Neural cell (in vitro differentiated cells): ENCODE measurements around the gene TMEM135. TPM values are rescaled to one million over a fixed set of nuclear protein-coding genes. Genes with fewer than 3 reads are reported as not detected.

Source experiments
- H2AFZ ChIP-seq: fragments of 200-600, 300-800 bp; sonication (generic), shearing (Covaris generic); 2 replicates; pipeline ENCODE4 v1.6.0; 2014; ENCODE audit warnings: low read depth, mild to moderate bottlenecking, antibody characterized with exemption, low read length, moderate library complexity
- H3F3A ChIP-seq: fragments of 200-600 bp; shearing (Covaris generic); 2 replicates; pipeline ENCODE4 v1.6.1; 2016; ENCODE audit warnings: mild to moderate bottlenecking, moderate library complexity, mixed read lengths, antibody characterized with exemption, low read length; ENCODE audit not compliant: insufficient read depth, poor library complexity, severe bottlenecking
- H3K27ac ChIP-seq: fragments of 200-600, 300-800 bp; sonication (generic), shearing (Covaris generic); 2 replicates; pipeline ENCODE4 v1.5.1; 2014; ENCODE audit warnings: mild to moderate bottlenecking, low read length, moderate library complexity
- H3K27me3 ChIP-seq: fragments of 300-800, 200-600 bp; sonication (generic), shearing (Covaris generic); 2 replicates; pipeline ENCODE4 v1.6.0; 2014; ENCODE audit warnings: mild to moderate bottlenecking, low read depth, low read length, moderate library complexity; ENCODE audit not compliant: insufficient read depth
- H3K36me3 ChIP-seq: fragments of 300-800, 200-600 bp; sonication (generic), shearing (Covaris generic); 2 replicates; pipeline ENCODE4 v1.5.1; 2014; ENCODE audit warnings: mild to moderate bottlenecking, antibody characterized with exemption, low read length, moderate library complexity; ENCODE audit not compliant: insufficient read depth
- H3K4me2 ChIP-seq: fragments of 300-800, 200-600 bp; sonication (generic), shearing (Covaris generic); 2 replicates; pipeline ENCODE4 v1.6.0; 2014; ENCODE audit warnings: mild to moderate bottlenecking, low read length
- H3K4me3 ChIP-seq: fragments of 300-800, 200-600 bp; sonication (generic), shearing (Covaris generic); 2 replicates; pipeline ENCODE4 v1.5.1; 2014; ENCODE audit warnings: mild to moderate bottlenecking, low read length, moderate library complexity
- H3K79me2 ChIP-seq: fragments of 200-600 bp; shearing (Covaris generic); replicated peaks from 2 replicates; pipeline ENCODE4 v1.6.0; 2014; ENCODE audit warnings: mild to moderate bottlenecking, low read length, moderate library complexity; ENCODE audit not compliant: insufficient read depth
- H3K9ac ChIP-seq: fragments of 300-800, 200-600 bp; sonication (generic), shearing (Covaris generic); 2 replicates; pipeline ENCODE4 v1.6.1; 2016; ENCODE audit warnings: mild to moderate bottlenecking, low read length, mixed read lengths
- H3K9me2 ChIP-seq: fragments of 200-600 bp; shearing (Covaris generic); 2 replicates; pipeline ENCODE4 v1.6.1; 2016; ENCODE audit warnings: mild to moderate bottlenecking, low read length, mixed read lengths; ENCODE audit not compliant: insufficient read depth
- H3K9me3 ChIP-seq: fragments of 200-600, 300-800 bp; sonication (generic), shearing (Covaris generic); 2 replicates; pipeline ENCODE4 v1.6.1; 2016; ENCODE audit warnings: mild to moderate bottlenecking, mixed run types, low read length, moderate library complexity, mixed read lengths
- H4K20me1 ChIP-seq: fragments of 200-600 bp; shearing (Covaris generic); 2 replicates; pipeline ENCODE4 v1.6.1; 2016; ENCODE audit warnings: mild to moderate bottlenecking, mixed run types; ENCODE audit not compliant: insufficient read depth
- CTCF ChIP-seq: fragments of 450-650 bp; IDR thresholded peaks from 2 replicates; pipeline ENCODE4 v1.5.1; 2014; ENCODE audit warnings: antibody characterized with exemption, mild to moderate bottlenecking, moderate library complexity; ENCODE audit not compliant: poor library complexity, severe bottlenecking
- EP300 ChIP-seq: fragments of 450-650 bp; conservative IDR thresholded peaks from 2 replicates; pipeline ENCODE4 v1.6.1; 2014; ENCODE audit warnings: antibody characterized with exemption, mild to moderate bottlenecking, moderate library complexity; ENCODE audit not compliant: poor library complexity, severe bottlenecking
- EZH2 ChIP-seq: fragments of 200-600, 300-800 bp; shearing (Covaris generic), sonication (generic); IDR thresholded peaks from 2 replicates; pipeline ENCODE4 v1.6.1; 2014; ENCODE audit warnings: antibody characterized with exemption, low read length, borderline replicate concordance, mild to moderate bottlenecking; ENCODE audit not compliant: insufficient read depth, poor library complexity, severe bottlenecking
- MXI1 ChIP-seq: fragments of 450-650 bp; conservative IDR thresholded peaks from 2 replicates; pipeline ENCODE4 v1.6.1; 2014; ENCODE audit warnings: antibody characterized with exemption, mild to moderate bottlenecking; ENCODE audit not compliant: poor library complexity, severe bottlenecking
- POLR2AphosphoS5 ChIP-seq: IDR thresholded peaks from 2 replicates; pipeline ENCODE4 v1.6.1; 2012
- RAD21 ChIP-seq: fragments of 450-650 bp; conservative IDR thresholded peaks from 2 replicates; pipeline ENCODE4 v1.6.1; 2014; ENCODE audit warnings: antibody characterized with exemption, mild to moderate bottlenecking, moderate library complexity
- REST ChIP-seq: IDR thresholded peaks from 2 replicates; pipeline ENCODE4 v1.6.1; 2012; ENCODE audit warnings: borderline replicate concordance
- SMC3 ChIP-seq: fragments of 450-650 bp; conservative IDR thresholded peaks from 2 replicates; pipeline ENCODE4 v1.6.1; 2014; ENCODE audit warnings: antibody characterized with exemption, mild to moderate bottlenecking, moderate library complexity; ENCODE audit not compliant: poor library complexity
- TAF1 ChIP-seq: IDR thresholded peaks from 2 replicates; pipeline ENCODE4 v1.6.1; 2012; ENCODE audit warnings: low read depth
- polyA plus RNA-seq: library from polyadenylated mRNA; depleted of rRNA; stranded (reverse); fragments of >200 nt; gene quantifications from 2 replicates; pipeline ENCODE4 v1.2.3, GENCODE V29; 2014

TMEM135 gene
- polyA plus RNA-seq, 1 donor from 2014 or later, result 15.6 TPM

- H3K36me3 ChIP-seq, result no peaks in the 10 kb centered on the region
- H3K27me3 ChIP-seq, result no peaks in the 10 kb centered on the region
- H3K9ac ChIP-seq, result no peak overlapping the region
- no peaks in the 10 kb centered on the region for H4K20me1 ChIP-seq
- no peaks in the 10 kb centered on the region for H3K9me2 ChIP-seq
- H3F3A ChIP-seq, result no peaks in the 10 kb centered on the region
- no peak overlapping the region for H3K4me2 ChIP-seq
- no peaks in the 10 kb centered on the region for H3K79me2 ChIP-seq
- no peak overlapping the region for H3K27ac ChIP-seq
- no peak overlapping the region for H2AFZ ChIP-seq
- TF ChIP-seq TAF1, result no peak
- no peak for TF ChIP-seq MXI1
- TF ChIP-seq CTCF, result no peak
- no peak for TF ChIP-seq EZH2
- no peak for TF ChIP-seq REST
- no peak for TF ChIP-seq RAD21
- TF ChIP-seq SMC3, result no peak
- TF ChIP-seq POLR2AphosphoS5, result no peak
- TF ChIP-seq EP300, result no peak
- no peaks in the 10 kb centered on the region for H3K9me3 ChIP-seq
- H3K4me3 ChIP-seq, result no peak overlapping the region
Measured at GRCh38 chr11:87180742-87181141, 143.0 kb downstream of the TMEM135 start.

GRCh38 chr11:87181143-87181542 is 143.4 kb downstream of the TMEM135 start:
- no peaks in the 10 kb centered on the region for H3F3A ChIP-seq
- H3K27me3 ChIP-seq, result no peaks in the 10 kb centered on the region
- H3K4me3 ChIP-seq, result no peak overlapping the region
- H4K20me1 ChIP-seq, result no peaks in the 10 kb centered on the region
- no peak overlapping the region for H3K27ac ChIP-seq
- H3K79me2 ChIP-seq, result no peaks in the 10 kb centered on the region
- no peak overlapping the region for H3K4me2 ChIP-seq
- H3K9me3 ChIP-seq, result no peaks in the 10 kb centered on the region
- TF ChIP-seq CTCF (no peak), EZH2 (no peak), POLR2AphosphoS5 (no peak), RAD21 (no peak), EP300 (no peak), TAF1 (no peak), REST (no peak)
- no peaks in the 10 kb centered on the region for H3K36me3 ChIP-seq
- H3K9ac ChIP-seq, result no peak overlapping the region
- H3K9me2 ChIP-seq, result no peaks in the 10 kb centered on the region
- no peak overlapping the region for H2AFZ ChIP-seq
